Thyroid gland (tissue), 4 donors: ENCODE results near the gene CHMP4A. TPM values are rescaled to one million over a fixed set of nuclear protein-coding genes. Genes with fewer than 3 reads are reported as not detected.

Experiments
- DNase-seq, 2 donors: peaks; one replicate each; pipeline ENCODE4 v3.0.0-alpha.2; 2019
- H3K27ac ChIP-seq, 3 donors: fragments of 200-600 bp; sonication (generic); 1 replicate in 2 of 3; 2 replicates in 1 of 3; pipeline ENCODE4 v1.5.1; 2016 to 2019; ENCODE audit warnings: mild to moderate bottlenecking in 1 of 3, moderate library complexity in 1 of 3
- H3K27me3 ChIP-seq: fragments of 200-600 bp; sonication (generic); one replicate; pipeline ENCODE4 v1.5.1; 2019
- H3K36me3 ChIP-seq, 2 donors: fragments of 200-600 bp; sonication (generic); one replicate each; pipeline ENCODE4 v1.5.1; 2016 to 2019
- H3K4me1 ChIP-seq, 2 donors: fragments of 200-600 bp; sonication (generic); one replicate each; pipeline ENCODE4 v1.5.1; 2017 to 2019
- H3K4me3 ChIP-seq, 3 donors: fragments of 200-600 bp; sonication (generic); replicated peaks in 1 of 3; 1 replicate in 2 of 3; 2 replicates in 1 of 3; pipeline ENCODE4 v1.5.1; 2016; ENCODE audit warnings: mild to moderate bottlenecking in 1 of 3
- H3K9me3 ChIP-seq: fragments of 200-600 bp; sonication (generic); one replicate; pipeline ENCODE4 v1.5.1; 2017
- POLR2A ChIP-seq, 2 donors: fragments of 450-650 bp; IDR thresholded peaks; one replicate each; pipeline ENCODE4 v1.6.1; 2017; ENCODE audit warnings: antibody characterized with exemption in 2 of 2, mild to moderate bottlenecking in 2 of 2, moderate library complexity in 1 of 2
- WGBS, 2 donors: methylation state at CpG; one replicate each; pipeline ENCODE4 v1.1.5; 2017; 5-methylcytosine and 5-hydroxymethylcytosine counted together
- intact Hi-C: fragments of 100-400 bp; cut with DNase I; formaldehyde crosslinking; loops from one replicate; pipeline ENCODE4 v1.15.1; 2023
- total RNA-seq, 4 donors: library from RNA; depleted of rRNA; stranded (reverse); fragments of >200 nt; gene quantifications; one replicate each; pipeline ENCODE4 v1.2.3, GENCODE V29; 2016
- TF ChIP-seq, protein P1 (sequence below), 6 experiments: fragments of 200-600 bp in 3 of 6; fragments of 450-650 bp in 3 of 6; sonication (generic) in 3 of 6; IDR thresholded peaks; one replicate each; pipeline ENCODE4 v1.5.1; 2016 to 2019; ENCODE audit warnings: antibody characterized with exemption in 6 of 6, mild to moderate bottlenecking in 2 of 6, inconsistent platforms in 1 of 6, moderate library complexity in 1 of 6

CHMP4A gene
- total RNA-seq, 4 donors from 2014 or later = 26.5 to 60.2 (median 46.2) TPM

DNA sequence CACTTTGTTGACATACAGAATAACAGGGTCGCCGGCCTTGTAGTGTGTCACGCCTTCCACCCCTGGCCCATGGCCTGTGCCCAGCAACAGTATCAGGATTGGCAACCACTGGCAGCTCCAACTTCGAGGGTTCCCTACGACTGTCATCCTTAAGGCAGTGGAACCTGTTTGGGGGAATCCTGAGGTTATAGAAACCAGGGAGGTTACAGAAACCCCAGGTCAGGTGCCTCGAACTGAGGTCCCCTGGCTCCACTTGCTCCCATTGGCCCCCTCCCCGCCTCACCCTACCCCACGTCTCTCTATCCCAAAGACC is 18.5 kb downstream of the CHMP4A start:
- Histone ChIP-seq H3K4me1 (peaks cover 17 to 31% of the 10 kb centered on the region in 2 donors), H3K27ac (peak overlapping the region; percentile 94 to 100 (median 98)), H3K36me3 (peaks cover 11 to 17% of the 10 kb centered on the region in 2 donors), H3K4me3 (peak overlapping the region in 2 of 3 donors; percentile 94 to 100), H3K9me3 (no peaks in the 10 kb centered on the region), H3K27me3 (no peaks in the 10 kb centered on the region)
- intact Hi-C loops = no loop called here
- WGBS, 2 donors = 40 to 62% methylated on average over 7 of the region's 8 CpGs
- DNase-seq = no peak
- TF ChIP-seq, protein P1, sequence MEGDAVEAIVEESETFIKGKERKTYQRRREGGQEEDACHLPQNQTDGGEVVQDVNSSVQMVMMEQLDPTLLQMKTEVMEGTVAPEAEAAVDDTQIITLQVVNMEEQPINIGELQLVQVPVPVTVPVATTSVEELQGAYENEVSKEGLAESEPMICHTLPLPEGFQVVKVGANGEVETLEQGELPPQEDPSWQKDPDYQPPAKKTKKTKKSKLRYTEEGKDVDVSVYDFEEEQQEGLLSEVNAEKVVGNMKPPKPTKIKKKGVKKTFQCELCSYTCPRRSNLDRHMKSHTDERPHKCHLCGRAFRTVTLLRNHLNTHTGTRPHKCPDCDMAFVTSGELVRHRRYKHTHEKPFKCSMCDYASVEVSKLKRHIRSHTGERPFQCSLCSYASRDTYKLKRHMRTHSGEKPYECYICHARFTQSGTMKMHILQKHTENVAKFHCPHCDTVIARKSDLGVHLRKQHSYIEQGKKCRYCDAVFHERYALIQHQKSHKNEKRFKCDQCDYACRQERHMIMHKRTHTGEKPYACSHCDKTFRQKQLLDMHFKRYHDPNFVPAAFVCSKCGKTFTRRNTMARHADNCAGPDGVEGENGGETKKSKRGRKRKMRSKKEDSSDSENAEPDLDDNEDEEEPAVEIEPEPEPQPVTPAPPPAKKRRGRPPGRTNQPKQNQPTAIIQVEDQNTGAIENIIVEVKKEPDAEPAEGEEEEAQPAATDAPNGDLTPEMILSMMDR (IDR thresholded peaks at IDR 0.05) = no peak

DNA sequence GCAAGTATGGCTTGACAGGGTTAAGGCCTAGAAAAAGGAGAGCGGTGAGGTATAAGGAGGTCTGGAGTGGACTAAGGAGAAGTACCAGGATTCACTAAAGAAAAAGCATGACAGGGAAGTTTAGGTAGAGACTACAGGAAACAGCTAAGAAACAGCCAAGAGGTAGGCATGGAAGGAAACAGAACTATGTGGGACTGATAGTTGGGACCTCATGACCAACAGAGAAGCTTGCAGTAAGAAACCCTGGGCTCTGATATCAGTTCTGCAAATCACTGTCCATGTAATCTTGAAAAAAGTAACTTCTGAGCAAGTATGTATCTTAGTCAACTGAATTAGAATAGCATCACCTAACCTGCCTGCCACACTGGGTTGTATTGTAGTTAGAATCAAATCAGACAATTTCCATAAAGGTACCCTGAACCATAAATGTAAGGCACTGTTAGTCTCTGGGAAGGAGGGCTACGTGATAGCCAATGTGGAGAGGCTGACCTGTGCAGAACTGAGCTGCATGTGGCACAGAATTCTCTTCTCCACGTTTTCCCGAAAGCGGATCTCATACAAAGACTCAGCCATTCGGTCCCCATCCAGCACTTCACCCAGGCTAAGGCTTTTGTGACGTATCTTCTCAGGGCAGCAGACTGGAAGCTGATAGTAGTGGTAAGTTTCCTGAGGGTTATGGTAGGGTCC is 19.0 kb downstream of the CHMP4A start:
- H3K27ac ChIP-seq = peak overlapping the region in 2 of 3 donors; percentile 94 to 98
- H3K9me3 ChIP-seq = no peaks in the 10 kb centered on the region
- no peaks in the 10 kb centered on the region for H3K27me3 ChIP-seq
- peak overlapping the region in 2 of 3 donors; percentile 94 to 100 for H3K4me3 ChIP-seq
- peaks cover 11 to 17% of the 10 kb centered on the region in 2 donors for H3K36me3 ChIP-seq
- WGBS, 2 donors = 83 to 87% methylated on average over 7 of the region's 7 CpGs
- DNase-seq = no peak
- peaks cover 17 to 31% of the 10 kb centered on the region in 2 donors for H3K4me1 ChIP-seq
- intact Hi-C loops = no loop called here
- TF ChIP-seq, protein P1 (IDR thresholded peaks at IDR 0.05) = no peak
- TF ChIP-seq POLR2A (IDR thresholded peaks at IDR 0.05) = no peak

DNA sequence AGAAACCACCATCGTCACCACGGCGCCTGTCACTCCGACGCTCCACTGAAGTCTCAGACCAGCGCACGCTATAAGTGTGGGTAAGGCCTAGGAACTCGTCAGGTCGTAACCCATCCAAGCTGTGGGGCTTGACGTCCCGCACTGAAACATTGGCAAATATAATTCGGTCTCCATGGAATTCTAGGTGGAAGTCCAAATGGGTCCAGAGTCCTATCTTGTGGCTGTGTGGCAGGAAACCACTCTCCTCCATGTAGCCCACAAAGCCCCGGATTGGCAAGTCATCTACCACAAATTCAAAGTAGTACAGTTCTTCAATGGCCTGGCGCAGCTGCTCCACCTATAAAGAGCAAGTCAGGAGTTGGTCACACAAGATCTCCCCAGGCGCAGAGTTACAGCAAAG is 20.4 kb downstream of the CHMP4A start:
- DNase-seq = no peak
- H3K27me3 ChIP-seq = no peaks in the 10 kb centered on the region
- H3K4me1 ChIP-seq = peaks cover 19 to 31% of the 10 kb centered on the region in 2 donors
- WGBS, 2 donors = 92 to 95% methylated on average over 15 of the region's 15 CpGs
- intact Hi-C loops = no loop called here
- no peaks in the 10 kb centered on the region for H3K9me3 ChIP-seq
- no peak for TF ChIP-seq POLR2A (IDR thresholded peaks at IDR 0.05)
- TF ChIP-seq, protein P1 (IDR thresholded peaks at IDR 0.05) = no peak
- H3K4me3 ChIP-seq = no peak overlapping the region
- H3K27ac ChIP-seq = no peak overlapping the region
- peaks cover 11 to 17% of the 10 kb centered on the region in 2 donors for H3K36me3 ChIP-seq

DNA sequence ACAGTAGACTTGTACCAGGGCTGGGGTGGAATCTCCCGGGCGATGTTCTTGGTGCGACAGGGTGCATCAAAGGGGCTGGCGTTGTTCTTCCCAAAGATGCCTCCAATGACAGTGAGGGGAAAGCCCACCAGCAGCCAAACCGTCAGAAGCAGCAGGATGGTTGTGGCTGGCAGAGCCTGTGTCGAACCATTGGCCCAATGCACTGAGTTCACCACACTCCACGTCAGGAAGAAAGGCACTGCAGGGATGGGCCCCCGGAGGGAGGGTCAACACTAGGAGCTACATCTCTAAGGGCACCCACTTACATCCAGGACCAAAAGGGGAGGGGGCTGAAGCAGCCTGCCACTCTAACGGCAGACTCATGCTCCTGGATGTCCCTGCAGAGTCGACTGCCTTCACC is 22.9 kb downstream of the CHMP4A start:
- H3K27ac ChIP-seq = no peak overlapping the region
- no peak overlapping the region for H3K4me3 ChIP-seq
- DNase-seq = no peak
- 89 to 94% methylated on average over 10 of the region's 10 CpGs for WGBS, 2 donors
- no peaks in the 10 kb centered on the region for H3K9me3 ChIP-seq
- peaks cover 19 to 25% of the 10 kb centered on the region in 2 donors for H3K4me1 ChIP-seq
- peaks cover 22 to 26% of the 10 kb centered on the region in 2 donors for H3K36me3 ChIP-seq
- no peaks in the 10 kb centered on the region for H3K27me3 ChIP-seq
- intact Hi-C loops = no loop called here
- TF ChIP-seq, protein P1 (IDR thresholded peaks at IDR 0.05) = no peak
- no peak for TF ChIP-seq POLR2A (IDR thresholded peaks at IDR 0.05)

DNA sequence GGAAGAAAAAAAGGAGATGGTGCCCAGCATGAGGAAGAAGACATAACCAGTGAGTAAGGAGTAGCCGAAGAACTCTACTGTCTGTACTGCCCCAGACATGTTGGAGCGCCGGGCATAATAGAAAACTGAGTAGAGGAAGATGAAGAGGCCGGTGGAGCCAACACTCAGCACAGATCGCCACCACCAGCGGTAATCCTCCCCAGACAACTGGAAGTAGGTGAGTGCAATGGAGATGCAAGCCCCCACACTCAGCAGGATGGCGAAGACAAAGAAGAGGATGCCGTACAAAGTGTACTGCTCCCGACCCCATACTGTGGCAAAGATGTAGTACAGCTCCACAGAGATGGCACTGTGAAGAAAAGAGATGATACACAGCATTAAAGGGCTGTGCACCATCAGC is 23.8 kb downstream of the CHMP4A start:
- H3K4me3 ChIP-seq = no peak overlapping the region
- peaks cover 30 to 31% of the 10 kb centered on the region in 2 donors for H3K36me3 ChIP-seq
- no peaks in the 10 kb centered on the region for H3K9me3 ChIP-seq
- peaks cover 13 to 20% of the 10 kb centered on the region in 2 donors for H3K4me1 ChIP-seq
- TF ChIP-seq, protein P1 (IDR thresholded peaks at IDR 0.05) = no peak
- no peak for TF ChIP-seq POLR2A (IDR thresholded peaks at IDR 0.05)
- no peak for DNase-seq
- WGBS, 2 donors = 87 to 92% methylated on average over 9 of the region's 9 CpGs
- intact Hi-C loops = no loop called here
- peak overlapping the region in 1 of 3 donors; percentile 1 for H3K27ac ChIP-seq
- no peaks in the 10 kb centered on the region for H3K27me3 ChIP-seq
